ENCODE results near the gene CD53.

DNA sequence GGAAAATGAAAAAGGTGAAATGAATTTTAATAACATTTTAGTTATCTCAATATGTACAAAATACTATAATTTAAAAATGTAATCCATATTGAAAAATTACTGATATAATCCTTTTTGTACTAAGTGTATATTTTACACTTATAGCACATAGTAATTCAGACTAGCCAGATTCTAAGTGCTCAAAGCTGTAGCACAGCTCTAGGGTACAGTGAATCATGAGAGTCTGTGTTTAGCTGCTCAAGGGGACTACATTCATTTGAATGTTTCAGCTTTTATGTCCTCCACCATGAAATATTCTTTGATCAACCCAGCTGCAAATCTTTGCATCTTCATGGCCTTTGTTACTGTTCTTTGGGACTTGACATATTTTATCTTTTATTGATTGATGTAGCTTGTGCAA is 15.7 kb downstream of the CD53 start:
- TF ChIP-seq, protein P1, sequence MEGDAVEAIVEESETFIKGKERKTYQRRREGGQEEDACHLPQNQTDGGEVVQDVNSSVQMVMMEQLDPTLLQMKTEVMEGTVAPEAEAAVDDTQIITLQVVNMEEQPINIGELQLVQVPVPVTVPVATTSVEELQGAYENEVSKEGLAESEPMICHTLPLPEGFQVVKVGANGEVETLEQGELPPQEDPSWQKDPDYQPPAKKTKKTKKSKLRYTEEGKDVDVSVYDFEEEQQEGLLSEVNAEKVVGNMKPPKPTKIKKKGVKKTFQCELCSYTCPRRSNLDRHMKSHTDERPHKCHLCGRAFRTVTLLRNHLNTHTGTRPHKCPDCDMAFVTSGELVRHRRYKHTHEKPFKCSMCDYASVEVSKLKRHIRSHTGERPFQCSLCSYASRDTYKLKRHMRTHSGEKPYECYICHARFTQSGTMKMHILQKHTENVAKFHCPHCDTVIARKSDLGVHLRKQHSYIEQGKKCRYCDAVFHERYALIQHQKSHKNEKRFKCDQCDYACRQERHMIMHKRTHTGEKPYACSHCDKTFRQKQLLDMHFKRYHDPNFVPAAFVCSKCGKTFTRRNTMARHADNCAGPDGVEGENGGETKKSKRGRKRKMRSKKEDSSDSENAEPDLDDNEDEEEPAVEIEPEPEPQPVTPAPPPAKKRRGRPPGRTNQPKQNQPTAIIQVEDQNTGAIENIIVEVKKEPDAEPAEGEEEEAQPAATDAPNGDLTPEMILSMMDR (IDR thresholded peaks at IDR 0.05): no peak
- TF ChIP-seq POLR2A (IDR thresholded peaks at IDR 0.05): no peak

Data from right lobe of liver (tissue), 4 donors.